ENCODE measurements around the gene ANAPC16. TPM values are rescaled to one million over a fixed set of nuclear protein-coding genes. Genes with fewer than 3 reads are reported as not detected.
"Not testable (repeated sequence)": the region's sequence is repeated elsewhere in the genome, so short reads cannot be mapped to it uniquely, and the experiment has no call there.

ANAPC16 gene
- total RNA-seq, 1 experiment from 2014 or later = 182 TPM

DNA sequence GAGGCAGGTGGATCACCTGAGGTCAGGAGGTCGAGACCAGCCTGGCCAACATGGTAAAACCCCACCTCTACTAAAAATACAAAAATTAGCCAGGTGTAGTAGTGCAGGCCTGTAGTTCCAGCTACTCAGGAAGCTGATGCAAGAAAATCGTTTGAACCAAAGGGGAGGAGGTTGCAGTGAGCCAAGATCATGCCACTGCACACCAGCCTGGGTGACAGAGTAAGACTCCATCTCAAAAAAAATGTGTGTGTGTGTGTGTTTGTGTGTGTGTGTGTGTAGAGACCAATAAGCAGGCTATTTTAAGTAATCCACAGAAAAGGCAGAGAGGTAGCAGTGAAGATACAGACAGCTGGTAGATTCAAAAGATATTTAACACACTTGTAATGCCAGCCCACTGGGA is 7.3 kb upstream of the ANAPC16 start:
- DNase-seq (ENCODE audit: extremely low read depth, low read depth) = not testable (repeated sequence)

DNA sequence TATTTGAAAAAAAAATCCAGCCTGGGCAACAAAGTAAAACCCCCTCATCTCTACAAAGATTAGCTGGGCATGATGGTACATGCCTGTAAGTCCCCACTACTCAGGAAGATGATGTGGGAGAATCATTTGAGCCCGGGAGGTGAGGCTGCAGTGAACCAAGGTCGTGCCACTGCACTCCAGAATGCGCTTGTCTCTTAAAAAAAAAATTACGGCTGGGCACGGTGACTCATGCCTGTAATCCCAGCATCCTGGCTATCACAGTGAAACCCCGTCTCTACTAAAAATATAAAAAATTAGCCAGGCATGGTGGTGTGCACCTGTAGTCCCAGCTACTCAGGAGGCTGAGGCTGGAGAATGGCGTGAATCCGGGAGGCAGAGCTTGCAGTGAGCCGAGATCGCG is 4.4 kb upstream of the ANAPC16 start:
- not testable (repeated sequence) for DNase-seq (ENCODE audit: extremely low read depth, low read depth)

DNA sequence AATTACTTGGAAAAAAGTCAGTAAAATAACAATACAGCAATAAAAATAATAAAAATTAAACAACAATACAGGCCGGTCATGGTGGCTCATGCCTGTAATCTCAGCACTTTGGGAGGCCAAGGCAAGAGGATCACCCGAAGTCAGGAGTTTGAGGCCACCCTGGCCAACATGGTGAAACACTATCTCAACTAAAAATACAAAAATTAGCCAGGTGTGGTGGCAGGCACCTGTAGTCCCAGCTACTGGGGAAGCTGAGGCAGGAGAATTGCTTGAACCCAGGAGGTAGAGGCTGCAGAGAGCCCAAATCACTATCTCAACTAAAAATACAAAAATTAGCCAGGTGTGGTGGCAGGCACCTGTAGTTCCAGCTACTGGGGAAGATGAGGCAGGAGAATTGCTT is 4.0 kb upstream of the ANAPC16 start:
- DNase-seq (ENCODE audit: extremely low read depth, low read depth) = not testable (repeated sequence)

DNA sequence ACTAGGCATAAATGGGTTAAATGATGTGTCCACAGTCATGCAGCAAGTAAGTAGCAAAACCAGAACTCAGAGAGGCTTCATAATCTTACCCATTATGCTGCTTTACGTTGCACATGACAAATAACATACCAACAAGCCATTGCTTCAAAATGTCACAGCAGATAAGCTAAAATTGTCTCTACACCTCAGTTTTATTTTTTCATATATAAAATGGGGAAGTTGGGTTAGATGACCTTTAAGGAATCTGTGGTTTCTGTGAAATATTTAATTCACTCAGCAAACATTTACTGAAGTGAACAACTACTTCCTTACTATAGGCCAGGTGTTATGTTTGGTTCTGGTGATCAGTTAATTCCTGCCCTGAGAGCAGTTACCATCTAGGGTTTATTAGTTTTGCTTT is 2.5 kb downstream of the ANAPC16 start:
- no peak for DNase-seq (ENCODE audit: extremely low read depth, low read depth)

DNA sequence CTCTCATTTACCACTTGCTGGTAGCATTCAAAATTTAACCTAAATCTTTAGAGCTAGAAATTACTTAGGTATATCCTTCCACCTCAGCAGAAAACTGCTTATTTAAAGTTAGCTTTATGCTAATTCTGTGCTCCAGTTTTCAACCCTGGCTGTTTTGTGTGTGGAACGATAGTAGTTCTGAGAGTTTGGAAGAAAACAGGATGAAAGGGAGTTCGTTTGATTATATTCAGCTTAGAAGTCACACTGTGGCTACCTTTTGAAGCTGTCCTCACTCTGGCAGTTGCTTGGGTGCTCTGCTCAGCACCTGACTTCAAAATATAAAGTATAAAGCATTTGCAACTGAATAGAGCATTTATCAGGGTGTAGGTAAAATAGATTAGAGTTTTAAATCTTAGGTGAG is 2.9 kb downstream of the ANAPC16 start:
- no peak for DNase-seq (ENCODE audit: extremely low read depth, low read depth)

DNA sequence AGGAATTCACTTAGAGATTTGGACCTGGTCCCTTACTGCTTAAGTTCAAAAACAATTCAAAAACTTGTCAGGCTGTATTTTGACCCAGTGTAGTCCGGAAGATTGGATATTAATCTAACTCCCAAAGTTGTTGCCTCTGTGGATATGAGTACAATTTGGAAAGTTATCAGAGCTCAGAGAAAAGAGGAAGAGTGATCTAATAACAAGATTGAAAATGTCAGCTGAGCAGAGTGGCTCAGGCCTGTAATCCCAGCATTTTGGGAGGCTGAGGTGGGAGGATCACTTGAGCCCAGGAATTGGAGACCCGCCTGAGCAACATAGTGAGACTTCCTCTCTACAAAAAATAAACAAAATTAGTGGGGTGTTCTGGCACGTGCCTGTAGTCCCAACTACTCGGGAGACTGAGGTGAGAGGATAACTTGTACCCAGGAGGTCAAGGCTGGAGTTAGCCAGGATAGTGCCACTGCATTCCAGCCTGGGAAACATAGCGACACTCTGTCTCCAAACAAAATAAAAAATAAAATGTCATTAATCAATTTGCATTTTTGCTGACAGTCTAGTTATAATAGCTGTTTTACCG is 3.5 kb downstream of the ANAPC16 start:
- no peak for DNase-seq (ENCODE audit: extremely low read depth, low read depth)

DNA sequence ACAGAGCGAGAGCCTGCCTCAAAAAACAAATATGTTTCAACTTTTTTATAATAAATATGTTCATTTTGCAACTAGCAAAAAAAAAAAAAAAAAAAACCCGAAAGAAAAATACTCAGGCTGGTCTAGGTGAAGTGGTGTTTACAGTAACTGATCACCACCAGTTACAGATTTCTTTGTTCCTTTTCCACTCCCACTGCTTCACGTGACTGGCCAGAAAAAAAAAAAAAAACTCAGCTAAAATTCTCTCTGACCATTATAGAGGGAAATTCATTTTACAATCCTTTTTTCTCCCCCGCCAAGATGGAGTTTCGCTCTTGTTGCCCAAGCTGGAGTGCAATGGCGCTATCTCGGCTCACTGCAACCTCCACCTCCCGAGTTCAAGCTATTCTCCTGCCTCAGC is 4.8 kb downstream of the ANAPC16 start:
- no peak for DNase-seq (ENCODE audit: extremely low read depth, low read depth)

DNA sequence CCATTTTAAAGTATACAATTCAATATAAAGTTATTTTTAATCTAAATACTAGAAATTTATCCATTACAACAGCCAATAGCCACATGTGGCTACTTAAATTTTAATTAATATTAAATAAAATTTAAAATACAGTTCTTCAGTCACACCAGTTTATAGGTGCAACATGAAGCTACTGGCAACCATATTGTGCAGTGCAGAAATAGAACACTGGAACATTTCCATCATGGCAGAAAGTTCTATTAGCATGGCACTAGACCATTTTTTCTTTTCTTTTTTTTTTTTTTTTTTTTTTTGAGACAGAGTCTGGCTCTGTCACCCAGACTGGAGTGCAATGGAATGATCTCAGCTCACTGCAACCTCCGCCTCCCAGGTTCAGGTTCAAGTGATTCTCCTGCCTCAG is 5.5 kb downstream of the ANAPC16 start:
- no peak for DNase-seq (ENCODE audit: extremely low read depth, low read depth)

DNA sequence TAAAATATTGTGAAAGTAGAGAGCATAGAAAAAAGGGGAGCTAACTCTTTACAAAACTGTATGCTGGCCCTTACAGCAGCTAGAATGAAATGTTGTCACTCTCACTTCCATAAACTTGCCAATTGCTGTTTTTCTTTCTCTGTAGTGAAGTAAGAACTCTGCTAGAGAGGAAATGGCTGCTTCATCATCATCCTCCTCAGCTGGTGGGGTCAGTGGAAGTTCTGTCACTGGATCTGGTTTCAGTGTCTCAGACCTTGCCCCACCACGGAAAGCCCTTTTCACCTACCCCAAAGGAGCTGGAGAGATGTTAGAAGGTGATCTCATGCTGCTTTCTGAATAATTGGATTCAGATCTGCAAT is 7.9 kb downstream of the ANAPC16 start:
- no peak for DNase-seq (ENCODE audit: extremely low read depth, low read depth)

DNA sequence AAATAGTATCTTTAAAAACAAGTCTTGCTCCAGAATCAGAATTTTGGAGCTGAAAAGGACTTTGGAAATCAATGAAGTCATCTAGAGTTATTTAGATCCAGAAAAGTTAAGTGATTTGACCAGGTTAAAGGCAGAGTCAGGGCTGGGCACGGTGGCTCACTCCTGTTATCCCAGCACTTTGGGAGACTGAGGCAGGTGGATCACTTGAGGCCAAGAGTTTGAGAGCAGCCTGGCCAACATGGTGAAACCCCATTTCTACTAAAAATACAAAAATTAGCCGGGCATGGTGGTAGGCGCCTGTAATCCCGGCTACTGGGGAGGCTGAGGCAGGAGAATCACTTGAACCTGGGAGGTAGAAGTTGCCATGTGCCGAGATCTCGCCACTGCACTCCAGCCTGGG is 8.4 kb downstream of the ANAPC16 start:
- DNase-seq (ENCODE audit: extremely low read depth, low read depth) = not testable (repeated sequence)

DNA sequence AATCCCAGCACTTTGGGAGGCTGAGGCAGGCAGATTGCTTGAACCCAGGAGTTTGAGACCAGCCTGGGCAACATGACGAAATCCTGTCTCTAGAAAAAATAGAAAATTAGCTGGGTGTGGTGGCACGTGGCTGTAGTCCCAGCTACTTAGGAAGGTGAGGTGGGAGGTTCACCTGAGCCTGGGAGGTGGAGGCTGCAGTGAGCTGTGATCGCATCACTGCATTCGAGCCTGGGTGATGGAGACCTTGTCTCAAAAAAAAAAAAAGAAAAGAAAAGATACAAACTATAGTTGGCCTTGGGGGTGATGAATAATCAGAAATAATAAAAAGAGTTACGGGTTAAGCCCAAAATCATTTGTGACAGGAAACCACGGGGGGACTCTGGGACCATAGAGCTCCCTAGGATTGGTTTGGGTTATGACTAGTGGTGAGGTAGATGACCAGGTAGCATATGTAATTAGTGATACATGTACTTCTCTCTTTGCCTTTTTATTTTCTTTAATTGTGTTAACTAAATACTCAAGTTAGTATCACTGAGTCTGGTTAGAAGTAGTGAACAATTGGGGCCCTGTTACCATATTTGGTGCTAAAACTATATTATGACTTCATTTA is 10.7 kb downstream of the ANAPC16 start:
- DNase-seq (ENCODE audit: extremely low read depth, low read depth) = no peak

DNA sequence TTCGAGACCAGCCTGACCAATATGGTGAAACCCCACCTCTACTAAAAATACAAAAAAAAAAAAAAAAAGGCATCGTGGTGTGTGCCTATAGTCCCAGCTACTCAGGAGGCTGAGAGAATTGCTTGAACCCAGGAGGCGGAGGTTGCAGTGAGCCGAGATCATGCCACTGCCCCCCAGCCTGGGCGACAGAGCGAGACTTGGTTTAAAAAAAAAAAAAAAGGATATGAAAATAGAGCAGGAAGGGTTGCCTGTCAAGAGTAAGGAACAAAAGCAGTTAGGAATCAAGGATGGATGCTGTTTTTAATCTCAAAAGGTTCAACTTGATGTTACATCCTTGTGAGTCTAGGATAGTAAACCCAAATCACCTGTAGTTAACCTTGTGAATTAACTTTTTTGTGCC is 12.0 kb downstream of the ANAPC16 start:
- no peak for DNase-seq (ENCODE audit: extremely low read depth, low read depth)

DNA sequence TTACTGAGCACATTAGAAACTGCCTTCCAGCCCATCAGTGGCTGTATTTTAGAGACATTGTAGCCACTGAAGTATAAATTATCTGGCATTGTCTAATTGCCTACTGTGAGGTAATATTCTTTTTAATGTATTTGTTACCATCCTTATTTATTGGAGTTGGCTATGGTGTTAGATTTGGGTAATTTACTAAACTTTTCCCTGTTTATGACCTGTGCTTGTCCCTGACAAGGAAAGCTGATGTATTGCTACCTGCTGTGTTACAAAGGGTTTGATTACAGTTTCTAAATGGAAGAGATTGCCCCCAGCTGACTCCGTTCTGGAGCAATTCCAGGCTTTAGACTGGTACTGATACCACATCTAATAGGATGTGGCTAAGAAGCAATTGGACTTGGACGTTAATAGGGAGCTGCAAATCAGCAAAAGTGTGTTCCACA is 12.5 kb downstream of the ANAPC16 start:
- DNase-seq (ENCODE audit: extremely low read depth, low read depth) = no peak

DNA sequence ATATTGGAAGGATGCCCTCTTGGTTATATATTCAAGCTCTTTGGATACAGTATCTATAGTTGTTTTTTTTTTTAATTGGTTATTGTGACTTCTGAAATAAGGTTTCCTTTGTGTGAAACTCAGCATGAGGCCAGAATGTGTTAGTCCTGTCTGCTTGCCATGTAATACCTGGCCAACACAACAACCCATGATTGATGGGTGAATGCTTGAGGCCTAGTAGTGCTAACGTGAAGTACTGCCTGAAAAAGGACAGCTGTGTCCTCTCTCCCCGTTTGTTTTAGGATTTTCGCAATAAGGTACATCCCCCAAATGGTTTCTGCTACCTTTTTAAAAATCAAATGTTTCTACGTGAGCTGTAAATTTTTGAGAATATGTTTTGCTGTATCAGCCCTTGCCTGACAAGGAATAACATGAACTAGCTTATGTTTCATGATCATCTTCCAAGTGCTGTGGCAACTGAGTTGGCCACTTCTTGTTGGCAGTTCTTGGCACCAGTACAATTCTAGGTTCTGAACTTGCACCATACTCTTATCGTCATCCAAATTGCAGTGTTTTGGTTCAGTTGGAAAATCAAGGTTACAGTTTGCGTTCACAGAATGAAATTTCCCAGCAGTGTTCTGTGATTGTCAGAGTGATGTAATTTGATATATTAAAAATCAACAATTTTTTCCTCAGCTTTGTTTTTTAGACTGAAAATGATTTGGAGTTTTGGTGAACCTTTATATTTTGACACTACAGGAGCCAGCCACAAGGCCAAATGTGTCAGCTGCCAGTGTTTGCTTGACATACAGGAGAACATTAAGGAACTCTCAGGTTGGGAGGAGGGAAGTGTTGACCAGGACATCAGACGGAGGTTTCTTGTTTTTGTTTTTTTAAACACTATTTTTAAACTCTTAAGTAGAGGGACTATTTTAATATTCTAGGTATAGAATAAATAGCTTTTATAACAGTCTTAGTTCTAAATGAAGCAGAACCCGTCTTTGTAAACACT is 13.7 kb downstream of the ANAPC16 start:
- DNase-seq (ENCODE audit: extremely low read depth, low read depth) = no peak

DNA sequence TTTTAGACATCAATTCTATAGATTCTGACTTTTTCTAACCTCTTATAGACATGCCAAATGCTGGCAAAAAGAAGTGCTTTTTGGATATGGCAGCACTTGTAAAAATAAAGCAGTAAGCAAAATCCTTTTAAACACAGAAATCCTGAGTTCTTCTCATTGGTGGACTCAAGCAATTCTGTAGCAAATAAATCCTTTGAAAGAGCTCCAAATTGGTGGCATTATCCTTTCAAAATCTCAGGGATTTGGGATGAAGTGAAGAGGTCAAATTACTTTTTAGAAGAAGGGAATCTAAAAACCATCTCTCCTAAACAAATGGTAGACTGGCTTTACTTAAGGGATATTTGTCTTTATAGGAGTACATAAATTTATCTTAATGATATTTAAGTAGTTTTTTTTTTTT is 17.8 kb downstream of the ANAPC16 start:
- no peak for DNase-seq (ENCODE audit: extremely low read depth, low read depth)

DNA sequence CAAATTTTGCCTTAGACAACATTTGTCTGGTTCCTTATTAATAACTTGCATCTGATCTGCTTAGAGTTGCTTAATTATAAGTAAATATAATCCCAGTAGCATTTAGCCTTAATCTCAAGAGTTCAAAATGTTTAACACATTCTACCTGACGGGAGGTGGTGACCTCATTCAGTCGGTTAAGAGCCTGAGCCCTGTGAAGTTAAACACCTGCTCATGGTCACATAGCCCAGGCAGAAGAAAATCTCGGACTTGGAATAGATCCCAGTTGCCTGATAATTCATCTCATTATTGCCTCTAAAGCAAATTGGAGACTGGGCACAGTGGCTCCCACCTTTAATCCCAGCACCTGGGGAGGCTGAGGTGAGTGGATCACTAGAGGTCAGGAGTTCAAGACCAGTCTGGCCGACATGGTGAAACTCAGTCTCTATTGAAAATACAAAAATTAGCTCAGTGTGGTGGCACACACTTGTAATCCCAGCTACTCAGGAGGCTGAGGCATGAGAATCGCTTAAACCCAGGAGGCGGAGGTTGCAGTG is 18.8 kb downstream of the ANAPC16 start:
- DNase-seq (ENCODE audit: extremely low read depth, low read depth) = no peak

DNA sequence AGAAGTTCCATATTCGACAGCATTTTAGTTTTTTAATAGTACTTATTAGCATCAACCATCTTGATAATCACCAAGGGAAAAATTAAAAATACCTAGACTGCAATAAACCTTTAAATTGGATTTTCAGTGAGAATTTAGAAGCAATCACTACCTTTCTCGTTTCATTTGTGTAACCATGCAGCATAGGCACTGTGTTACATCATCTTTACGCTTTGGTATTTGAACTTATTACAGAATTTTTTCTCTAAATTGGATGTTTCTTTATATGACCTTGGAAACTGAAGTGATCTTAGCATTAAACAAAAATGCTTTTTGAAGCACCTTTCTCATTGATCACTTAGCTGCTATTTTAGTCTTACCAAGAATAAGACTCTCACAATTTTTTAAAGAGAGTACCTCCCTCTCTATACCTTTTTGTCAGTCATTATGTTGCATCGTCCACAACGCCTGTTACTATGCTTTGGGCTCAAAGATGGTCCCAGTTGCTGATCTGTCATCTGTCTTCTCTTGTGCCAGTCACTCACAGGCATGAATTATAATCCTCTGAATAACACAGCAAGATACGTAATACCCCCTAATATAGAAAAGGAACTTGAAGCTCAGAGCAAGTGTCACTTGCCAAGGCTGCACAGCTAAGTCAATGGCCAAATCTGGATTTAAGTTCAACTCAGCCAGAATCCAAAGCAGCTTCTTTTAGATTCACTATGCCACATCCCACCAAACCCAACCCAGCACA is 19.9 kb downstream of the ANAPC16 start:
- DNase-seq (ENCODE audit: extremely low read depth, low read depth) = no peak

DNA sequence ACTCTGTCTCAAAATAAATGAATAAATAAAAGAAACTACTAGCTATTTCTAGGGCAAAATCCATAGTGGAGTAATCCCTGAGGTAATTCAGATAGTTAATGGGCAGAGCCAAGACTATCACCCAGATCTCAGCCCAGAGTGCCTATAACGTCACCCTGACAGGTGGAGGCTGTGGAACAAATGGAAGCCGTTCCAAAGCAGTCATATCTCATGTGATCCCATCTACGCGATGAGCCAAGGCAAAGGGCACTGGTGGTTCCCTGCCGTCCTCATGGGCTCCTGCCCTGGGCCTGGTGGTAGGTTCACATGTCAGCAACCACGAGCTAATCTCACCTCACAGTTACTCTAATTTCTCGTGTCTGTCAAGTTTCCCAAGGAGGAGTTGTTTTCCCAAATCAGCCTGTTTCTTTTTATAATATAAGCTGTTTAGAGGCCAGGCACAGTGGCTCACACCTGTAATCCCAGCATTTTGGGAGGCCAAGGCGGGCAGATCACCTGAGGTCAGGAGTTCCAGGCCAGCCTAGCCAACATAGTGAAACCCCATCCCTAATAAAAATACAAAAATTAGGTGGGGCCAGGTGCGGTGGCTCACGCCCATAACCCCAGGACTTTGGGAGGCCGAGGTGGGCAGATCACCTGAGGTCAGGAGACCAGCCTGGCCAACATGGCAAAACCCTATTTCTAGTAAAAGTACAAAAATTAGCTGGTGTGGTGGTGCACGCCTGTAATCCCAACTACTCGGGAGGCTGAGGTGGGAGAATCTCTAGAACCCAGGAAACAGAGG is 22.8 kb downstream of the ANAPC16 start:
- DNase-seq (ENCODE audit: extremely low read depth, low read depth) = no peak

DNA sequence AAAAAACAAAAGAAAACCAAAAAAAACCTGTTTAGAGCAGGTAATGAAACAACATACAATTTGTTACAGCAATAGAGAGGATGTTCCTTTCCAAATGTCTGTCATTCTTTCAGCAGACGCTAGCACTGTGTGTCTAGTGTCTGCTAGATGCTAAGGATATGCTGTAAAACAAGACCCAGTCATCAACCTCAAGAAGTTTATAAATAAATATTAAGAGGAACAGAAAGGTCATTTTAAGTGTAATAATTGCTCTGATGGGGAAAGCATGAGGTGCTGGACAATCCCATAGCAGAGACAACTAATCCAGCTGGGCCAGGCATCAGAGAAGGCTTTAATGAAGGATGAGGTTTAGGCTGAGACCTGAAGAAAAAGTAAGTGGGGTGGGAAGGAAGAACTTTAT is 23.6 kb downstream of the ANAPC16 start:
- no peak for DNase-seq (ENCODE audit: extremely low read depth, low read depth)

DNA sequence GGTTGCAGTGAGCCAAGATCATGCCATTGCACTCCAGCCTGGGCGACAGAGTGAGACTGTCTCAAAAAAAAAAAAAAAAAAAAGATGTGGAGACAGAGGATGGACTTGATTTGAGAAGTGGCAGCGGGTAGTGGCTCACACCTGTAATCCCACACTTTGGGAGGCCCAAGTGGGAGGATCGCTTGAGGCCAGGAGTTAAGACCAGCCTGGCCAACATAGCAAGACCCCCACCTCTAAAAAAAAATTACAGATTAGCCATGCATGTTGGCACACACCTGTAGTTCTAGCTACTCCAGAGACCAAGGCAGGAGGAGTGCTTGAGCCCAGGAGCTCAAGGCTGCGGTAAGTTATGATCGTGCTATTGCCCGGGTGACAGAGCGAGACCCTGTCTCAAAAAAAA is 24.6 kb downstream of the ANAPC16 start:
- DNase-seq (ENCODE audit: extremely low read depth, low read depth) = no peak
